ENCODE measurements around the gene NPBWR2.

Gene NPBWR2

DNA sequence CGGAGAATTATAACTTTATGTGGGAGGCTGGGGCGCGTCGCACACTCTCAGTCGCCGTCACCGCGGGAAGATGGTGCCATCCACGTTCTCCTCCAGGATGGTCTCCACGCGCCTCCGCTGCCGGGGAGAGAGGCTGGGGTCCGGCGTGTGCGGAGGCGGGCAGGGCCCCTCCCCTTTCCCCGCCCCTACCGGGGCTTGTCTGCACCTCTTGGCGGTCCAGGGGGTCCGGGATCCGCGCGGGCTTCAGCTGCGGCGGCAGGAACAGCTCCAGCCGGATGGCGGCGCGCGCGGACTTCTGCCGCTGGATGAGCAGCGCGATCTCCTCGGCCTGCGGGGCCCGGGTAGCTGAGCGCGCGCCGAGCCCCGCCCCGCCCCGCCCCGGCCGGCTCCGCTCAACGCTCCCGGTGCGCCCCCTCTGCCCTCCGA is 24.0 kb downstream of the NPBWR2 start:
- DNase-seq: peak; percentile 71

DNA sequence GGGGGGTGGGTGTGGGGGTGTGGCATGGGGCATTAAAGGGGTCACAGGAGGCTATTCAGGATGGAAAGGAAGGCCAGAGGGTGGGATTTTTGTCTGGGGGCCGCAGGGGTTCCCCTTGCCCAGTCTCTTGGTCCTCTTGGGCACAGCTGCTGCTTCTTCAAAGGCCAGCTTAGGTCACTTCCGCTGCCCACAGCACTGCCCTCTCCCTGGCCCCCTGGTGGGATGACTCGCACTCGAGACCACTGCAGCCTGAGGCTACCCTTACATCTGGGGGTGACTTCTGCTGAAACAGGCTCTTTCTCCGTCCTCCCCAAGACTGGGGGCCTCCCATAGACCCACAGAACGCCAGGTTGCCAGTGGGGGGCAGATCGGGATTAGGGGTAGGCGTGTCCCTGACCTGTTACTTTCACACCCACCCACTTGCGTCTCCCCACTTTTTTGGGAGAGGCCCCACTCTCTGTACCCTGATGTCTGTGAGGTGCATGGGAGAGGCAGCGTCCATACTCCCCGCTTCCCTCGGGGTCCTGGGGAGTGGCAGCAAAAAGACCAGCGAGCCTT is 24.5 kb downstream of the NPBWR2 start:
- DNase-seq: no peak

DNA sequence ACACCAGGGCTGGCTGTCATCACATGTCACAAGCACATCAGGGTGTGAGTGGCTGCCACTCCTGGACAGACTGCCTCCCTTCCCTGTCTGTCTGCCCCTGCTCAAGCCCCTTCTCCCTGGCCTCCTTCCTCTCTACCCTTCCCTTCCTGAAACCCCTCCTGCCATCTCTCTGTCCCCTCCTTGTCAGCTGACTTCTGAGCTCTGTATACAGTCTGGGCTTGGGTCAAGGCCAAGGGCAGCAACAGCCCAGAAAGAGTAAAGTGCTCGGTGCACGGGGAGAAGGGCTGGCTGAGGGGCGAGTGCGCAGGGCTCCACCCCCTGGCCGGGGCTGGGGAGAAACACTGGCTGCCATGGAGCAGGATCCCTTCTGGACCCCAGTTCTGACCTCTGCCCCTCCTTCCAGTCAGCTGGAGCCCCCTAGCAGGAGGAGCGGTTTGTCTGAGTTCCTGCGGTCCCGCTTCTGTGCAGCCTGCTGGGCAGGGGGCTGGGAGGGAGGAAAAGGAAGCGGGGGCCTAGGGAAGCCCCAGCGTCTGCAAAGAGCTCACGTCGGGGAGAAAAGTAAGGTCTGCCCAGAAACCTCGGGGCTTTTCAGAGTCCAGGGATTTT is 25.1 kb downstream of the NPBWR2 start:
- DNase-seq: no peak

DNA sequence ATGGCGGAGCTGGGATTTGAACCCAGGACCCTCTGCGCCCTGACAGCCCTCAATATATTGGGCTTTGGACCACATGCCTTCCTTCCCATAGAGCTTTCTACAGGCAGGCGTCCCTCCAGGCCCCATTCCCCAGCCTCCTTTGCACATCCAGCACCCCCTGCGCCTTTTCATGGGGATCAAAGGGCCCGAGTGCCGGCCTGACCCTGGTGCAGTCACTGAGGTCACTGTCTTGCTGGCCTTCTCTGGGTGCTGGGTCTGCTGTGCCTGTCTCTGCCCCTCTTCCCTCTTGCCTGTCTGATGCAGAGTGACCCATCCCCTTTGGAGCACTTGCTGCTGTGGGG is 25.8 kb downstream of the NPBWR2 start:
- DNase-seq: no peak

DNA sequence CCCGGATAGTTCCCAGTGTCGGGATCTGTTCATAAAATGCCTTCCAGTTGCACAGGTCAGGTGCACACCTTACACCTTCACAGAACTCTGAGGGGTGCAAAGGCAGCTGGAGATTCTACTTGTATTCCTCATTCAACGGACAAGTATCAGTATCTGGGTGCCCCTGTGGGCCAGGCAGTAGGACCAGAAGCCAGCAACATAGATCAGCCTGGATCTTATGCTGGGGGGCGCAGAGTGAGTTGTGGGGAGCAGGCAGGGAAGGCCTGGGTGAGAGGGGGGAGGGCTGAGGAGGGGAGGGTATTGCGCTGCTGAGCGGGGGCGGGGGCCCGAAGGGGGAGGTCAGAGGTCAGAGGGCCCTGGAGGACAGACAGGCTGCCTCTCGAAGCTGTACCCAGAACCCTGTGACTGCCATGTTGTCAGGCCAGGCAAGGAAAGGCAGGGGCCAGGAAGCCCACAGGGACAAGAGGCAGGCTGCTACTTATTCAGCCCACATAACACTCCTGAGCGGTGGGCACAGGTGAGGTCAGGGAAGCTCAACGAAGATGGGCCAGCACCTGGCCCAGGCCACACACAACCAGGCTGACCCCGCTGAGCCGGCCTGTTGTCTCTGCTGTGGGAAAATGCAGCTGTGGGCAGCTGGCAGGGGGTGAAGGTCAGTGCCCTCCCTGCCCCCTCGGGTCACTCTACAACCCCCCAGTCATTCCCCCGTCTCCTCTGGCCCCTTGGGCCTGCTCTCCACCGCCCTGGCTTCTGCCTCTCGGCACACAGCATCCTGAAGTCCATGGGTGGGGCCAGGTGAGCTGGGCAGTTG is 26.3 kb downstream of the NPBWR2 start:
- no peak for DNase-seq

DNA sequence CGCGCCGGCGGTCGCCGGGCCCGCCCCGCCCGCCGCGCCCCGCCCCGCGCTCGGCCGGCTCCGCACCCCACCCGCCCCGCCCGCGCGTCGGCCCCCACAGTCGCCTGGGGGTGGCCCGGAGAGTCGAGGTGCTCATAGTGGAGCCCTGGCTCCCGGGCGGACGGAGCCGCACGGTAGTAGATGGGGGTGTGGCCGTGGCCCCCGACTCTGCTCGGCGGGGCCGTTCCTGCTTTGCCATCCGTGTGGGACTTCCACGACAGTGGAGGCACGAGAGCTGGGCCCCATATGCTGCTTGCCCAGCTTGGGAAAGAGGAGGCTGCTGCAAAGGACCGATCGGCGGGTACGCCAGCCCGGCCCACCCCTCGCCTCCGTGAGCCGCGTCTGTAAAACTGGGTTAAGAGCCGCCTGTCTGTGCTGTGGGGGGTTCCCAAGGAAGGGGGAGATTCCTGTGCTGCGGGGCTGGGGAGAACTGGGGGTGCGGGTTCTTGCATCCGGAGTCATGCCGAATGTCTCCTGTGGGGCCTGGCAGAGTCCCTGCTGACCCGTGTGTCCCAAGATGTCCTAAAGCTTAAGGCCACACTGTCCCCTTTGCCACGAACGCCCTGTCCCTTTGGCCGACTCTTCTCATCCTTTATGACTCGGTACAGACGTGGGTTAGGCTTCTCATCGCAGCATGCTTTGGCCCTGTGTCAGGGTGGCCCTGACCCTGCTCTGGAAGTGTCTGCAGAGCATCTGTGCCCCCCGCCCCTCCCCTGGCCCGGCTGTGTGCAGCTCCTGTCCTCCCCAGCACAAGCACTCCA is 27.2 kb downstream of the NPBWR2 start, which contains the start of gene OPRL1:
Gene OPRL1 (plus strand): TSS at position 70 of the 800 bp plus-strand sequence. CDS start 12,639 bp downstream, outside the sequence.
- DNase-seq: no peak

DNA sequence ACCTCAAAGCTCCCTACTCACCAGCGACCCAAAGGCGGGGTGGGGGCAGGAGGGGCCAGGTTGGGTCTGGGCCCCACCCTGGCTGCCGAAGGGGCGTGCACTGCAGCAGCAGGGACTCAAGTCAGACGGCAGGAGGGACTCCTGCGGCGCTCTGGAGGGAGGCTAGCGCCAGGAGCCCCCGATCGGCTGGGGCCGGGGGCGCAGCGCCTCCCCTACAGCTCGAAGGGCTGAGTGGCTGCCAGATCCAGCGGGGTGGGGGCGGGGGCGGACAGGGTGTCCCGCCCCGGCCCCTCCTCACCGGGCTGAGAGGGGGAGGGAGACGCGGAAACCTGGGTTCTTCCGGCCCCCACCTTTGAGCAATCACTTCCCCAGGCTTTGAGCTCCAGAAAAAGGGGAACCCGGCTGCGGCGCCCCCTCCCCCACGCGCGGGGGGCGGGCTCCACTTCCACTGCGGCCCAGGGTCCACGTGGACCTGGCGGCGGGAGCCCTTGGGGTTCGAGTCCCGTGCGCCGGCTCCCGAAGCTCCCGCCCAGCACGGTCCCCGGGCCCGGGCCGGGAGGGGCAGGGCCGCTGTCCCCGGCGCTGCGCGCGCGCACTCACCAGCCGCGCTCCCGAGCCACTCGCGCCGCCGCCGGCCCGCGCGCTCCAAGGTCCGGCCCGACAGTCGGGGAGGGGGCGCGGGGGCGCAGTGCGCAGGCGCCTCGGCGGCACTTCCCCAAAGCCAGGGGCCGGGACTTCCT is 27.9 kb downstream of the NPBWR2 start, which contains the start of gene RGS19:
Gene RGS19 (minus strand): TSS at position 246 of the 740 bp plus-strand sequence. CDS start 2,632 bp downstream, outside the sequence.
- peak; percentile 92 for DNase-seq

DNA sequence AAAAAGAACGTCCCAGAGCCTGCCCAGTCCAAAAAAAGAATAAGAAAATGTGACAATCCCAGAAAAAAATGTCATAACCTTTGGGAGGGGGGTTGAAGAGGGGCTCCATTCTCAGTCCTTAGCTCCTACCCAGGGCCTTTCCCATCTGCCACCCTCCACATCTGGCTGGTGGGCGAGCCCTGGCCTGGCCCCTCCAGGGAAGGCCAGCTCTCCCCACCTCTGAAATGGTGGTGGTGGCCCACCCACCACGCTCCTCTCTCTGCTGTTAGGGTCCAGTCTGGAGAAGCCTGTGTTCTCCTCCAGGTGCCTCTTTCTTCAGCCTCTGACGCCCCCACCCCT is 28.5 kb downstream of the NPBWR2 start:
- DNase-seq: no peak

DNA sequence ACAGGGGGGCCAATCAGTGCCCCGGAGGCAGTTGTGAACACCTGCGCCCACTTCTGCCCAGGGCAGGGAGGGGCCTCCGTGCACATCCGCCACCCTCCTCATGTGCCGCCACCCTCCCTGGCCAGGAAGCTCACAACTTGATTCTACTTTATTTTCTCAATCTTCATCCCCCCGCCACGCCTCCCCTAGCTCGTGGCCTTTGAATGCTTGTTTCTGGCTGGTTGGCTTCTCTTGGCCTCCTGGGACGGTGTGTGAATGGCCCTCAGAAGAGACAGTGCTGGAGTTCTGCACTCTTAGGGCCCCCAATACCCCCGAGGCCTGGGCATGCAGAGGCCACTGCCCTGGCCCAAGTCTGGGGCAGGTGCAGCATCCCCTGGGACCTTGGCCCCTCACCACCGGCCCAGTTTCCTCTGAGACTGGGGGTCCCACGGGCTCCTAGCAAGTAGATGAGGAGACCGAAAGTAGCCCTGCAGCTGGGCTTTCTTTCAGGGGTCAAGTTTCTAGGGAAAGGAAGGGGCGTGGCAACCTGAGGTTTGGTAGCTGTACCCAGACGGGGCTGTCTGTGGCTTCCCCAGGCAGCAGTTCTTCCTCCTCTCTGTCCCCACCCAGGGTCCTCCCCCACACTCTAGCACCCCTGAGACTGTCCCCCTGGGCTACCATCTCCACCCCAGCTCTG is 29.4 kb downstream of the NPBWR2 start:
- peak; percentile 67 for DNase-seq

DNA sequence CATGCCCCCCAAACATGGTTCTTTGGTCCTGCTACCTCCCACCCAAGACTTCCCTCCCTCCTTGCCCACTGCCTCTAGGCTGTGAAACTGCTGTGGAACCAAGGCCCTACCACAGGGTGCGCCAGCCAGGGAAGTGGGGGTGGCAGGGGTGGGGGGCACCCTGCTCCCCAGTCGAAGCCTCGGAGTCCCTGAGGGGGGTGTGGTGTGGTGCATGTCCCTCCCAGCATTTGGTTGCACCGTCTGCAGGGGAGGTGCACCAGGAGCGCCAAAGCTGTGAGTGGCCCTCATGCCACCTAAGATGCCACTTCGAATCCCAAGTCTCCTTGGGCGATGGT is 29.9 kb downstream of the NPBWR2 start:
- DNase-seq: no peak

DNA sequence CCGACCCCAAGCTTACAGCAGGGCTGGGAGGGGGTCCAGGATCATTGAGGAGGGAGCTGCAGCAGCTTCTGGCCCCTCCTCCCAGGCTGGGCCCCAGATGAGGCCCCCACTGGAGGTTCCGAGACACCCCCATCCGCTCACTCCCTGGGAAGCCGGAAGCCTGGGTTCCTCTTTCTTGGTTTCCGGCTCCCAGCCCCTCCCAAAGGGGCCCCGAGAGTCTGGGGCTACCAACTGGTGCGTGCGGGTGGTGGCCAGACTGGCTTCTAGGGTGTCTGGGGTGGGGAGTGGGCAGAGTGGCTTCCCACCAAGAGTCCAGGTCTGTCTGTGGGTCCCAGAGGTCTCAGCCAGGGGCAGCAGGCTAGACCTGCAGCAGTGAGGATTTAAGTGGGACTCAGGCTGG is 30.3 kb downstream of the NPBWR2 start:
- peak; percentile 78 for DNase-seq

DNA sequence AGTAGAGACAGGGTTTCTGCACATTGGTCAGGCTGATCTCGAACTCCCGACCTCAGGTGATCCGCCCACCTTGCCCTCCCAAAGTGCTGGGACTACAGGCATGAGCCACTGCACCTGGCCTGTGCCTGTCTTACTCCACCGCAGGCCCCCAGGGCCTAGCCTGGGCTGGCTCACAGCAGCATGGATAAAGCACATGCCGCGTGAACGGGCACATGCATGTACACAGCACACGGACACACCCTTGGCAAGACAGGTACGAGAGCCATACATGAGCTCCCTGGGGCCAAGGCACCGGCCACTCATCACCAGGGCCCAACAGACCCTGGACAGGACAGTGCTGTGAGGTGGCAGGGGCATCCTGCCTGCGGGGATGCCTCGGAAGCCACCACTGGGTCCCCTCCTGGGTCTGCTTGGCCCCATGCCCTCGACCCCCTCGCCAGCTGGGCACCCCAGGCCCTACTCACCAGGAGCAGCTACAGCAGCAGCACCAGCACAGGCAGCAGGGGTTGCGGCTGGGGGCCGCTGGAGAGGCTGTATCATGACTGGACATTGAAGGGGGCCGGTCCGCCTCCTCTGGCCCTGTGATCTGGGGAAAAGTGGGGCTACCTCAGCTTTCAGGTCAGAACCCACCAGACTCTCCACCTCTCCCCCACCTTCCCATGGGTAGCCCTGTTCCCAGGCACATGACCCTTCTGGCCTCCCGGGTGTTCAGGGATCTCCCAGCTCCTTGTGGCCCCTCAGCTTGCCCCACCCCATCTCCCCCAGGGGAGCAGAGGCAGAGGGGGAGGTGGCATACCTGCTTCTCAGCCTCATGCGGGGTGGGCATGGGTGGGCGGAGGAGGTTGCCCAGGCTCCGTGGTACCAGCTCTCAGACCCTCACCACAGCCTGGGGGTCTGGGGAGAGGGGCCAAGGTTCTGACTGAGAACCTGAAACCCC is 31.0 kb downstream of the NPBWR2 start:
- DNase-seq: no peak

DNA sequence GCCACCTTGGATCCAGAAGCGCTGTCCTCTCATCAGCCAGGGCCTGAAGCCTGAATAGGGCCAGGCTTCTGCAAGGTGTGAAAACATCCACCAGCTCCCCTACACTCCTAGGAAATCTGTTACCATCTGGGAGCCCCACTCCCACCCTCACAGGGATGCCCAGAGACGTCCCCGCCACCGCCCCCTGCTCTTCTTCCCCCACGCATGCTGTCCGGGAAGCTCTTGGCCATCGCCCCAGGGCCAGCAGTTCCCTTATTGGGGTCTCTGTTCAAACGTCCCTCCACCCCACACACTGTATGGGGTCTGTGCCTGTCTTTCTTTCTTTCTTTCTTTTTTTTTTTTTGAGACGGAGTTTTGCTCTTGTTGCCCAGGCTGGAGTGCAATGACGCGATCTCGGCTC is 31.8 kb downstream of the NPBWR2 start:
- DNase-seq: no peak

DNA sequence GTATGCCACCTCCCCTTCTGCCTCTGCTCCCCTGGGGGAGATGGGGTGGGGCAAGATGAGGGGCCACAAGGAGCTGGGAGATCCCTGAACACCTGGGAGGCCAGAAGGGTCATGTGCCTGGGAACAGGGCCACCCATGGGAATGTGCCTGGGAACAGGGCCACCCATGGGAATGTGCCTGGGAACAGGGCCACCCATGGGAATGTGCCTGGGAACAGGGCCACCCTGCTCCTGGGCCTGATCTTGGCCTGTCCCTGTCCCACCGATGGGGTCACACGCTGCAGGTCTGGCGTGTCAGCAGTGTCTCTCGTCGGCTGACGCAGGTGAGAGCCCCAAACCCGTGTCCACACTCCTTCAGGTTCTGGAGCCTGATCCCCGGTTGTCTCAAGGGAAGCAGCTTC is 32.4 kb downstream of the NPBWR2 start:
- no peak for DNase-seq

DNA sequence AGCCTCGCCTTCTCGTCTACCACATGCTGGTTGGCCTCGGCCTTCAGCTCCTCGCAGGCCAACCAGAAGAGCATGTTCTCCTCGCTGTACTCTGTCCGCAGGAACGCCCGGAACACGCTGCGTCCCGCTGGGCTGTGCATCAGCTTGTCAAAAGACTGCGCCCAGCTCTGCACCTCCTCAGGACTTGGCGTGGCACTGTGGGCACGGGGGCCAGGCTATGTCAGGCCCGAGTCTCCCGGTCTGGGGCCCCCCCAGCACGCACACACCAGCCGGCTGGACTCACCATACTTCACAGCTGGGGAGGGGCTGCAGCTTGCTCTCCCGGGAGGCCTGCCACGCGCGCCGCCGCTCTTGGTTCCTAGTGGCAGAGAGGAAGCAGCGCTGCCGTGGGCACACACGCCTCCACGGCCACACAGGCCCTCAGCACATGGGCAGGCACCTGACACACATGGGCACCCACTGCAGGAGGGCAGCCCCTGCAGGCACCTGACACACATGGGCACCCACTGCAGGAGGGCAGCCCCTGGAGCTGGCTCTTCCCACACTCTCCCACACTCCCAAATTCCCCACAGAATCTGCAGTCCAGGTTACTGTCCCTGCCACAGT is 33.1 kb downstream of the NPBWR2 start:
- DNase-seq: no peak

DNA sequence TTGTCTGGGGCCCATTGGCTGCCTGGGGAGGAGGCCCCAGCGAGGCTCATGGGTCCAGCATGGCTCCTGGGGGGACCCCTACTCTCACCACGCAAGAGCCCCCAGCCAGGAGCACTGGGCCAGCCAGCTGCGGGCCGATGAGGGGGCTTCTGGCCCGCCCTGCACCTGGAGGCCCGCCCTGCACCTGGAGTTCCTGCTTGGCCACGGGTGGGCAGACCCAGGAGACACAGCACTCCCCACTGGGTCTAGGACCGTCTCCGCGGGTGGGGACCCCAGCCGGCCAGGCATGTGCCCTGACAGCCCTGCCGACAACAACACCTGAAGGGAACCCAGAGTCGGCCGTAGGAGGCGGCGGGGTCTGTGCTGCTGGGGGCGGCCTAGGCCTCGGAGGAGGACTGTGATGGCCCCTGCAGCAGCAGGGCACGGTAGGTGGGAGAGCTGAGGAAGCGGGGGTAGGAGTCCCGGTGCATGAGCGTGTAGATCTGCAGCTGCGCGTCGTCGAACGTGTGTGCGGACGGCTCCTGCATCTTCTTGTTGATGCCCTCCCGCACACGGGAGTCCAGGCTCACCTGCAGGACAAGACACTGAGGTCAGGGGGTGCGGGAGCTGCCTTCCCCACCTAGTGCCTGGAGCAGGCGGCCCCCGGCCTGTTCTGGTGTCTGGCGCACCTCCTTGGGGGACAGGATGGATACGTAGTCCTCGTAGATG is 33.7 kb downstream of the NPBWR2 start:
- DNase-seq: no peak

DNA sequence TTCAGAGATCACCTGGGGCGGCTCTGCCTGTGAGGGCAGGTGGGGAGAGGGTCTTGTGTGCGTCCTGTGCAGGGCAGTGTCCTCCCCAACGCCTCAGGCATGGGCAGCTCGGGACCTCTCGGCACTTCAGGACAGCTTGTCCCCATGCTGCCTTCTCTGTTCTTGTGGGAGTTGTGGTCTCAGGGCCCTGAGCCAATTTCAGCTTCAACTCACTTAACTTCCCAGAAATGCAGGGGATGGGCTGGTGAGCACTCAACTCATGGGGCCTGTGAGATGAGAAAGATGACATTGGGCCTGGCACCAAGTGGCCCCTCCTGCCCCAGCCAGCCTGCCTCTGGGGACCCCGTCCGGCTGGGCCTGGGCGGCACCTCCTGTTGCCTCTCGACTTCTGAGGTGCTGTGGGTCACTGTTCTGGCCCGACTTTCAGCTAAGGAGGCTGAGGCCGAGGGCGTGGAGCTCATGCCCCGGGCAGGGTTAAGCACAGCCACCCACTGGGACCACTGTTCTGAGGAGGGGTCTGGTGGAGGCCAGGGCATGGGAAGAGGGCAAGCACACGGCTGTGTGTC is 34.8 kb downstream of the NPBWR2 start:
- DNase-seq: no peak

DNA sequence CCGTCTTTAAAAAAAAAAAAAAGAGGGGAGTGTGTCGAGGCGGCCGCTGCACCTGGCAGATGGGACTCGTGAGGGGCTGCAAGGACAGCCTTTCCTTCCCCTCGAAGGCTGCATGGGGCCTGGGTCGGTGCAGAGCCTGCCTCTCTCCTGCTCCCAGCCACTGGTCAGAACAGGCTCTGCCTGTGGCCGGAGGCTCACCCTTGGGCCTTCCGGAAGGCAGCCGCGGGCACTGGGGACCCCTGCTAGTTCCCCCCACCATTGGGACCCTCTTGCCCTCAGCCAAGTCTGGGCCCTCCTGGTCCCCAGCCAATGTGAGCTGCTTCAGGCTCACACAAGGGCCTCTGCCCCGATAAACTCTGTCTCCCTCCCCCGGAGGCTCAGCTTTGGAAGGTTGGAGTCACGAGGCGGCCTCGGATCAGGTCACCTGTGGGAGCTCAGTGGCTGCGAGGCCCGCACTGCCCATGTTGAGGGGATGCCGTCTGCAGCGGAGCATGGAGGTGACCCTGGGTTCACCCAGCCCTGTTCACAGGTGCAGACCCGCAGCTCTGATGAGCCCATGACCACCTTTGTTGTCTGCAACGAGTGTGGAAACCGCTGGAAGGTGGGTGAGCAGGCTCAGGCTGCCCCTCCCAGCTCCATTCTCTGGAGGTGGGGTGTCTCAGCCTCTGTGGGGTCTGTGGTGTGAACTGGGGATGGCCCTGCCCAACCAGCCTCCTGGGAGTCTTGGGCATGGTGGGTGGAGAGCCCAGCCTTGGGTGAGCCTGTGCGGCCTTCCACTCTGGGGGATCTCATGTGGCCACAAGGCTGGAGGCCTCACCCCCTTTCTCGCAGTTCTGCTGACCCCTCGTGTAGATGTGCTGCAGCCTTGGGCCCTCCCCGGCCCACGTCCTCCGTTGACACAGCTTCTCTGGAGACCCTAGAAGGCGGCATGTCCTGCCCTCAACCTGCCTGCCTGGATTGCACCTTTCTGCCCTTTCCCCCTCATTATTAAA is 35.7 kb downstream of the NPBWR2 start:
- no peak for DNase-seq
